Gastroesophageal sphincter (tissue), 4 donors: ENCODE measurements around the gene ANKRD24. TPM values are rescaled to one million over a fixed set of nuclear protein-coding genes. Genes with fewer than 3 reads are reported as not detected.
A peak's percentile ranks its signal among the peaks of the same experiment; 100 is the strongest.

ENCODE experiments used
- ATAC-seq: fragments of 150-250 bp; one replicate; pipeline ENCODE4 v1.9.1; 2016; ENCODE audit warnings: mild to moderate bottlenecking, moderate library complexity
- H3K27ac ChIP-seq, 4 donors: fragments of 200-600 bp; sonication (generic) in 3 of 4; 1 replicate in 3 of 4; 2 replicates in 1 of 4; pipeline ENCODE4 v1.5.1; 2016 to 2019
- H3K27me3 ChIP-seq: fragments of 200-600 bp; sonication (generic); one replicate; pipeline ENCODE4 v1.5.1; 2019
- H3K36me3 ChIP-seq, 2 donors: fragments of 200-600 bp; sonication (generic); one replicate each; pipeline ENCODE4 v1.5.1; 2019; ENCODE audit warnings: control low read depth in 1 of 2
- H3K4me1 ChIP-seq, 3 donors: fragments of 200-600 bp; sonication (generic); 1 replicate in 2 of 3; 2 replicates in 1 of 3; pipeline ENCODE4 v1.5.1; 2016 to 2019; ENCODE audit warnings: control low read depth in 2 of 3
- H3K4me3 ChIP-seq, 2 donors: fragments of 200-600 bp; sonication (generic); one replicate each; pipeline ENCODE4 v1.5.1; 2019; ENCODE audit warnings: mild to moderate bottlenecking in 1 of 2, moderate library complexity in 1 of 2
- H3K9me3 ChIP-seq, 3 donors: fragments of 200-600 bp; sonication (generic); one replicate each; pipeline ENCODE4 v1.5.1; 2017 to 2019; ENCODE audit warnings: control low read depth in 2 of 3
- CTCF ChIP-seq, 4 experiments: fragments of 200-600 bp in 2 of 4; fragments of 450-650 bp in 2 of 4; sonication (generic) in 1 of 4; IDR thresholded peaks; one replicate each; pipeline ENCODE4 v1.5.1; 2017 to 2019; ENCODE audit warnings: antibody characterized with exemption in 4 of 4, mild to moderate bottlenecking in 2 of 4, moderate library complexity in 2 of 4
- EP300 ChIP-seq: sonication (generic); formaldehyde crosslinking; IDR thresholded peaks from one replicate; pipeline ENCODE4 v1.6.1; 2017; ENCODE audit warnings: antibody characterized with exemption, mild to moderate bottlenecking
- POLR2A ChIP-seq, 2 donors: fragments of 450-650 bp; IDR thresholded peaks; one replicate each; pipeline ENCODE4 v1.6.1; 2017; ENCODE audit warnings: antibody characterized with exemption in 2 of 2, mild to moderate bottlenecking in 2 of 2, moderate library complexity in 1 of 2
- POLR2AphosphoS5 ChIP-seq: sonication (generic); formaldehyde crosslinking; IDR thresholded peaks from one replicate; pipeline ENCODE4 v1.6.1; 2017; ENCODE audit warnings: antibody characterized with exemption
- WGBS, 2 donors: methylation state at CpG; one replicate each; pipeline ENCODE4 v1.1.5; 2018; ENCODE audit warnings: low coverage in 1 of 2; 5-methylcytosine and 5-hydroxymethylcytosine counted together
- total RNA-seq, 4 donors: library from RNA; depleted of rRNA; stranded (reverse); fragments of >200 nt; gene quantifications; one replicate each; pipeline ENCODE4 v1.1.0, GENCODE V29; 2016

ANKRD24 gene
- total RNA-seq, 4 donors from 2014 or later = 0.12 to 2.6 (median 1.2) TPM

DNA sequence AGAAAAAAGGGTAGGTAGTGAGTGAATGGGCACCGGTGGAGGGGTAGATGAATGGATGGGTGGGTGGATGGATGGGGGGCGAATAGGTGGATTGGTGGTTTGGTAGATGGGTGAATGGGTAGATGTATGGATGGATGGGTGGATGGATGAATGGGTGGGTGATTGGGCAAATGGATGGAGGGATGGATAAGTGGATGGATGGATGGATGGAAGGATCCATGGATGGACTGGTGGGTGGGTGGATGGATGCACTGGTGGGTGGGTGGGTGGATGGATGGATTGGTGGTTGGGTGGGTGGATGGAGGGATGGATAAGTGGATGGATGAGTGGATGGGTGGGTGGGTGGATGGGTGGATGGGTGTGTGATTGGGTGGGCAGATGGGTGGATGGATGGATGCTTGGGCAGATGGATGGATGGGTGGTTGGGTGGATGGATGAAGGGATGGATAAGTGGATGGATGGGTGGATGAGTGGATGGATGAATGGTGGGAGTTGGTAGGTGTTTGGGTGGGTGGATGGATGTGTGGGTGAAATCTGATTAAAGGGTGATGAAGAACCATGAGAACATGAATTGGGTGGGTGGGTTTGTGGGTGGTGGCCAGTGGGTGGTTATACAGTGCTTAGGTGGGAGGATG lies 2.3 kb downstream of the ANKRD24 start:
- H3K9me3 ChIP-seq = no peaks in the 10 kb centered on the region
- WGBS, 2 donors = 90 to 100% methylated on average over 1 to 2 of the region's 2 CpGs

DNA sequence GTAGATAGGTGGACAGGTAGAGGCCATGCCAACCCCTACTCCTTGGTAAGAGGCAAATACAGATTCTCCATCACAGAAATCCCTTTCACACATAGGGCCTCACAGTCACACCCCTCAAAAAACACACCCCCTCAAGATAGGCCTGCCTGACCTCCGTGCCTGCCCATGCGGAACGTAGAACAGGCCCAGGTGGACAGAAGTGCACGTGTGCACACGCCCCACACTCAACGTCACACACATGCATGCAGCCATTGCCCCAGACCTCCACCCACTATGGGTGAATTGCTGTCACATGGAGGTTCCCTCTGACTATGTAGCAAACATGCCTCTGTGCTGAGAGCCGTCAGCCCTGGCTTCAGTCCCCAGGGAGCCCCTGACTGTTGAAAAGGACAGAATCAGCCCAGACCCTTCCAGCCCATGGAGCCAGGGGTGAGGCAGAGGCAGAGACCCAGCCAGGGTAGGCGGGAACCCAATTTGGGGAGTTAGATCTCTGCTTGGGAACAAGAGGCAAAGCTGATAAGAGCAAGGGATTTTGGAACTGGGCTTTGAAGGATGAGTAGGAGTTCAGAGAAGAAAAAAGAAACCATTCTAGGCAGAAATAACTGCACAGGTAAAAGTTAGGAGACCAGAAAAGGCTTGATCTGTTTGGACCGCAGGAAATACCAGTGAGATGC lies 3.1 kb downstream of the ANKRD24 start:
- TF ChIP-seq POLR2A (IDR thresholded peaks at IDR 0.05) (no peak), EP300 (no peak), POLR2AphosphoS5 (no peak), CTCF (IDR thresholded peaks at IDR 0.05) (no peak)
- Histone ChIP-seq H3K27me3 (peaks cover 46% of the 10 kb centered on the region), H3K9me3 (no peaks in the 10 kb centered on the region), H3K36me3 (peaks cover 0 to 1% of the 10 kb centered on the region in 2 donors), H3K4me3 (no peak overlapping the region), H3K27ac (no peak overlapping the region), H3K4me1 (peaks cover 0 to 23% (median 13%) of the 10 kb centered on the region in 3 donors)
- no peak for ATAC-seq
- 83% methylated on average over 2 of the region's 9 CpGs; no CpG with 5 or more reads in 1 of the 2 donors for WGBS, 2 donors

More for the DNA sequence above, 2.3 kb downstream of the ANKRD24 start:
- H3K27ac ChIP-seq = no peak overlapping the region
- H3K27me3 ChIP-seq = peaks cover 39% of the 10 kb centered on the region
- no peak overlapping the region for H3K4me3 ChIP-seq
- peaks cover 0 to 8% of the 10 kb centered on the region in 2 donors for H3K36me3 ChIP-seq
- H3K4me1 ChIP-seq = peaks cover 0 to 28% (median 13%) of the 10 kb centered on the region in 3 donors
- TF ChIP-seq EP300 (no peak), POLR2A (IDR thresholded peaks at IDR 0.05) (no peak), CTCF (IDR thresholded peaks at IDR 0.05) (no peak), POLR2AphosphoS5 (no peak)
- no peak for ATAC-seq

- no peak for ATAC-seq
- H3K27me3 ChIP-seq = peaks cover 54% of the 10 kb centered on the region
- H3K27ac ChIP-seq = no peak overlapping the region
- peaks cover 0 to 15% (median 8%) of the 10 kb centered on the region in 3 donors for H3K4me1 ChIP-seq
- peak in 3 of 4 experiments; percentile 17 to 73 (median 47) for TF ChIP-seq CTCF (IDR thresholded peaks at IDR 0.05)
- no peak for TF ChIP-seq POLR2AphosphoS5
- TF ChIP-seq EP300 = no peak
- H3K4me3 ChIP-seq = no peak overlapping the region
- WGBS, 2 donors = 16 to 25% methylated on average over 15 of the region's 22 CpGs
- no peaks in the 10 kb centered on the region for H3K36me3 ChIP-seq
- no peaks in the 10 kb centered on the region for H3K9me3 ChIP-seq
Measured at GRCh38 chr19:4186087-4186993, 3.9 kb downstream of the ANKRD24 start.

- TF ChIP-seq POLR2AphosphoS5 (no peak), CTCF (IDR thresholded peaks at IDR 0.05) (no peak), POLR2A (IDR thresholded peaks at IDR 0.05) (no peak), EP300 (no peak)
- H3K27me3 ChIP-seq = peaks cover 66% of the 10 kb centered on the region
- peaks cover 0 to 8% (median 4%) of the 10 kb centered on the region in 3 donors for H3K4me1 ChIP-seq
- WGBS, 2 donors = 83 to 87% methylated on average over 3 to 6 of the region's 10 CpGs
- no peaks in the 10 kb centered on the region for H3K9me3 ChIP-seq
- no peaks in the 10 kb centered on the region for H3K36me3 ChIP-seq
- ATAC-seq = no peak
- H3K27ac ChIP-seq = no peak overlapping the region
- no peak overlapping the region for H3K4me3 ChIP-seq
Measured at GRCh38 chr19:4187313-4188122, 5.0 kb downstream of the ANKRD24 start.
